ENCODE results near the gene SNX8. TPM values are rescaled to one million over a fixed set of nuclear protein-coding genes. Genes with fewer than 3 reads are reported as not detected.

Gene SNX8
- total and polyA plus RNA-seq, 4 experiments from 2014 or later, result 6.6 to 9.9 (median 7.2) TPM

DNA sequence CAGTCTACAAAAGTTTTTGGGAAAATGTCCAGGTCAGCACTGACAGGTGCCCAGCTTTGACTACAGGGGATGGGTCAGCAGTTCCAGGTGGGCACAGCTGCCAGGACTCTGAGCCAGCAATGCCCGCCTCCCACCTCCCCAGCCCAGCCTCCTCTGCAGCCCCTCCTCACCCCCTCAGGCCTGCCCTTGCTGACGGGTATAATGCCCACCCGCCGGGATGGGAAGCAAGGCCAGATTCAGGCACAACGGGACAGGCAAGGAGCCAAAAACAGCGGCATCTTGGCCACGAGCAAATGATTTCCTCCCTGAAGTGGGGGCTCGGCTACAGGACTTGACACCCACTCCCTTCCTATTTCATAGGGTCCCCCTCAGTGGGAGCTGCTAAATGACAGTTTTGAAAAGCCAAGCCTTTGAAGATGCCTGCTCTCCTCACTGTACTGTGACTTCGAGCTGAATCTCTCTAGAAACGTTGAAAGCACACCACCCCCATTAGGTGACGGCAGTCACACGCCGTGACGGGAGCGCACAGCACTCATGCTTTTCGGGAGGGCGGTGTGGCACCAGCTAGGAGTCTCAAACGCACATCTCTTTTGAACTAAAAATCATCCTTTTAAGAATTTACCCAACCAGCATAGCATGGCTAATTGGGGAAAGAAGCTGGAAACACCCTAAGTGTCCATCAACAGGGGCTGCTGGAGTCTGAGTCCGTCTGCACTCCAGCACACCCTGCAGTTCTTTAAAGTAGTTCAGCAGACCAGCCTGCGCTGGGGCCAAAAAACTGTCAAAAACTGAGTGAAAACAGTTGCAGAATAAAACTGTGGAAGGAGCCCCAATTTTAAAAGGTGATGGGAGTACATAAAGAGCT, 111.1 kb downstream of the SNX8 start:
- H3K27ac ChIP-seq (ENCODE audit: low read depth, low read length), result no peak overlapping the region
- H3K9me3 ChIP-seq (ENCODE audit: control insufficient read depth in 1 of 2, low read length in 2 of 2), result no peaks in the 10 kb centered on the region
- Mint-ChIP-seq H3K4me1 (peaks cover 0 to 1% (median 0%) of the 10 kb centered on the region in 4 donors), H3K9me3 (peaks cover 0 to 2% (median 0%) of the 10 kb centered on the region in 8 donors), H3K36me3 (peaks cover 26 to 29% of the 10 kb centered on the region in 2 donors), H3K27ac (peak overlapping the region in 2 of 7 donors; percentile 18 to 23), H3K4me3 (no peak overlapping the region), H3K27me3 (no peaks in the 10 kb centered on the region)
- no peaks in the 10 kb centered on the region for H3K27me3 ChIP-seq (ENCODE audit: insufficient read depth, low read length)
- intact Hi-C loops (cut with micrococcal nuclease), result no loop called here
- DNase-seq, result no peak
- peaks cover 5% of the 10 kb centered on the region for H3K36me3 ChIP-seq (ENCODE audit: insufficient read depth, low read length)
- POLR2A ChIA-PET (ENCODE audit: partially characterized antibody), result no interaction called here
- CTCF ChIA-PET (ENCODE audit: partially characterized antibody), result no interaction called here
- no peaks in the 10 kb centered on the region for H3K4me1 ChIP-seq (ENCODE audit: insufficient read depth, low read length)
- no peak overlapping the region for H3K4me3 ChIP-seq (ENCODE audit: low read length in 2 of 2)

- H3K36me3 Mint-ChIP-seq, result peaks cover 22 to 25% of the 10 kb centered on the region in 2 donors
- no peak overlapping the region for H3K4me3 ChIP-seq (ENCODE audit: low read length in 2 of 2)
- H3K4me1 Mint-ChIP-seq, result peaks cover 0 to 3% (median 1%) of the 10 kb centered on the region in 4 donors
- H3K4me1 ChIP-seq (ENCODE audit: insufficient read depth, low read length), result no peaks in the 10 kb centered on the region
- H3K36me3 ChIP-seq (ENCODE audit: insufficient read depth, low read length), result no peaks in the 10 kb centered on the region
- no peaks in the 10 kb centered on the region for H3K27me3 ChIP-seq (ENCODE audit: insufficient read depth, low read length)
- no peak overlapping the region for H3K27ac ChIP-seq (ENCODE audit: low read depth, low read length)
- peaks cover 0 to 3% (median 0%) of the 10 kb centered on the region in 8 donors for H3K9me3 Mint-ChIP-seq
- H3K27ac Mint-ChIP-seq, result no peak overlapping the region
- DNase-seq, result no peak
- CTCF ChIA-PET (ENCODE audit: partially characterized antibody), result no interaction called here
- no peaks in the 10 kb centered on the region for H3K9me3 ChIP-seq (ENCODE audit: control insufficient read depth in 1 of 2, low read length in 2 of 2)
- H3K27me3 Mint-ChIP-seq, result no peaks in the 10 kb centered on the region
- no peak overlapping the region for H3K4me3 Mint-ChIP-seq
- POLR2A ChIA-PET (ENCODE audit: partially characterized antibody), result no interaction called here
- intact Hi-C loops (cut with micrococcal nuclease), result no loop called here
Measured at GRCh38 chr7:2202361-2202761, 111.9 kb downstream of the SNX8 start.

Small RNAs within 50 kb of the gene (microRNA-seq; reads per million reads assigned to microRNA genes)
- gene MIR6836 (ENCODE audit: borderline microRNAs expressed, borderline number of aligned reads, borderline replicate concordance), result not detected

Other genes starting within 250 kb of the SNX8 start
- gene MAD1L1, start 81.5 kb downstream of the SNX8 start, total RNA-seq, result 10 to 100 TPM; 89.9 to 94.2 TPM
- gene MAD1L1, start 81.5 kb downstream of the SNX8 start, polyA plus RNA-seq, result 100 to 1,000 TPM; 125 to 132 TPM
- 10 to 100 TPM; 17.4 to 18.1 TPM for gene MRM2, start 72.2 kb downstream of the SNX8 start, total RNA-seq
- 10 to 100 TPM; 29.9 to 32.9 TPM for gene MRM2, start 72.2 kb downstream of the SNX8 start, polyA plus RNA-seq
- gene NUDT1, start 72.2 kb downstream of the SNX8 start, total RNA-seq, result 10 to 100 TPM; 20.9 to 21.3 TPM
- 10 to 100 TPM; 41.6 to 59.2 TPM for gene NUDT1, start 72.2 kb downstream of the SNX8 start, polyA plus RNA-seq
- 100 to 1,000 TPM; 126 to 138 TPM for gene EIF3B, start 40.4 kb upstream of the SNX8 start, total RNA-seq
- gene EIF3B, start 40.4 kb upstream of the SNX8 start, polyA plus RNA-seq, result 100 to 1,000 TPM in 1 of 2 donors, 10 to 100 TPM in 1; 78.7 to 135 TPM
- gene CHST12, start 89.2 kb upstream of the SNX8 start, total RNA-seq, result 10 to 100 TPM; 29.5 to 30.7 TPM
- 10 to 100 TPM; 11.6 to 22.5 TPM for gene CHST12, start 89.2 kb upstream of the SNX8 start, polyA plus RNA-seq
- not detected for gene GRIFIN, start 162.0 kb upstream of the SNX8 start, total RNA-seq
- gene GRIFIN, start 162.0 kb upstream of the SNX8 start, polyA plus RNA-seq, result not detected
- gene LFNG, start 205.3 kb upstream of the SNX8 start, total RNA-seq, result 100 to 1,000 TPM; 125 to 127 TPM
- 1 to 10 TPM in 1 of 2 donors, under 1 TPM in 1; 0.09 to 4.1 TPM for gene LFNG, start 205.3 kb upstream of the SNX8 start, polyA plus RNA-seq
- gene BRAT1, start 241.1 kb upstream of the SNX8 start, total RNA-seq, result 10 to 100 TPM; 37.0 to 41.4 TPM
- gene BRAT1, start 241.1 kb upstream of the SNX8 start, polyA plus RNA-seq, result 10 to 100 TPM; 24.2 to 42.4 TPM
- gene IQCE, start 244.5 kb upstream of the SNX8 start, total RNA-seq, result 1 to 10 TPM; 8.2 to 9.4 TPM
- gene IQCE, start 244.5 kb upstream of the SNX8 start, polyA plus RNA-seq, result 1 to 10 TPM in 1 of 2 donors, under 1 TPM in 1; 0.81 to 3.7 TPM

Measured in CD4-positive, alpha-beta memory T cell (primary cell).